ENCODE results near the gene ADGRF3.

DNA sequence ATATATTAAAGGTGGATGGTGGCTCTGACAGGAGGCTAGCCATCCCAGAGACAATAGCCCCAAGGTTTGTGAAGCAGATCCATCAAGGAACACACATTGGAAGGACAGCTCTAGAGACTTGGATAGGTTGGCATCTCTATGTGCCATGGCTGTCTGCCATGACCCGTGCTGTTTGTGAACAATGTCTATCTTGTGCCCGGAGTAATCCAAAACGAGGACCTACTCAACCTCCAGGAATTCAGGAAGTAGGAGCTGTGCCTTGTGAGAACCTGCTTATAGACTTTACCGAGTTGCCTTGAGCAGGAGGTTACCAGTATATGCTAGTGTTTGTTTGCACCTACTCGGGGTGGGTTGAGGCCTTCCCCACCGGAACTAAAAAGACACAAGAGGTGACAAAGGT is 43.7 kb downstream of the ADGRF3 start:
- TF ChIP-seq POLR2A (IDR thresholded peaks at IDR 0.05) = no peak
- TF ChIP-seq, protein P1, sequence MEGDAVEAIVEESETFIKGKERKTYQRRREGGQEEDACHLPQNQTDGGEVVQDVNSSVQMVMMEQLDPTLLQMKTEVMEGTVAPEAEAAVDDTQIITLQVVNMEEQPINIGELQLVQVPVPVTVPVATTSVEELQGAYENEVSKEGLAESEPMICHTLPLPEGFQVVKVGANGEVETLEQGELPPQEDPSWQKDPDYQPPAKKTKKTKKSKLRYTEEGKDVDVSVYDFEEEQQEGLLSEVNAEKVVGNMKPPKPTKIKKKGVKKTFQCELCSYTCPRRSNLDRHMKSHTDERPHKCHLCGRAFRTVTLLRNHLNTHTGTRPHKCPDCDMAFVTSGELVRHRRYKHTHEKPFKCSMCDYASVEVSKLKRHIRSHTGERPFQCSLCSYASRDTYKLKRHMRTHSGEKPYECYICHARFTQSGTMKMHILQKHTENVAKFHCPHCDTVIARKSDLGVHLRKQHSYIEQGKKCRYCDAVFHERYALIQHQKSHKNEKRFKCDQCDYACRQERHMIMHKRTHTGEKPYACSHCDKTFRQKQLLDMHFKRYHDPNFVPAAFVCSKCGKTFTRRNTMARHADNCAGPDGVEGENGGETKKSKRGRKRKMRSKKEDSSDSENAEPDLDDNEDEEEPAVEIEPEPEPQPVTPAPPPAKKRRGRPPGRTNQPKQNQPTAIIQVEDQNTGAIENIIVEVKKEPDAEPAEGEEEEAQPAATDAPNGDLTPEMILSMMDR (IDR thresholded peaks at IDR 0.05) = no peak
- TF ChIP-seq EP300 (IDR thresholded peaks at IDR 0.05) = no peak

Measured in ovary (tissue), 3 donors.